Measurements from ENCODE around the gene NKAIN1.
"Not testable (repeated sequence)": the region's sequence is repeated elsewhere in the genome, so short reads cannot be mapped to it uniquely, and the experiment has no call there.

NKAIN1 gene

GRCh38 chr1:31196685-31197084, 43.0 kb downstream of the NKAIN1 start:
- no peak for DNase-seq (ENCODE audit: low read depth)

- DNase-seq (ENCODE audit: low read depth) = not testable (repeated sequence)
Measured at GRCh38 chr1:31195267-31195666, 44.4 kb downstream of the NKAIN1 start.

- DNase-seq (ENCODE audit: low read depth) = no peak
Measured at GRCh38 chr1:31193729-31194128, 46.0 kb downstream of the NKAIN1 start.

GRCh38 chr1:31191281-31191680, 48.4 kb downstream of the NKAIN1 start:
- DNase-seq (ENCODE audit: low read depth) = no peak

GRCh38 chr1:31189696-31190674, 49.7 kb downstream of the NKAIN1 start:
- no peak for DNase-seq (ENCODE audit: low read depth)

- DNase-seq (ENCODE audit: low read depth) = no peak
Measured at GRCh38 chr1:31183927-31184554, 55.6 kb downstream of the NKAIN1 start.

GRCh38 chr1:31183126-31183525, 56.6 kb downstream of the NKAIN1 start:
- DNase-seq (ENCODE audit: low read depth) = no peak

GRCh38 chr1:31182352-31182751, 57.3 kb downstream of the NKAIN1 start:
- peak; percentile 13 for DNase-seq (ENCODE audit: low read depth)

GRCh38 chr1:31181515-31182343, 58.0 kb downstream of the NKAIN1 start:
- no peak for DNase-seq (ENCODE audit: low read depth)

GRCh38 chr1:31180338-31180737, 59.3 kb downstream of the NKAIN1 start:
- DNase-seq (ENCODE audit: low read depth) = no peak

- DNase-seq (ENCODE audit: low read depth) = not testable (repeated sequence)
Measured at GRCh38 chr1:31176291-31176690, 63.4 kb downstream of the NKAIN1 start.

GRCh38 chr1:31170486-31170735, 69.3 kb downstream of the NKAIN1 start:
- no peak for DNase-seq (ENCODE audit: low read depth)

- no peak for DNase-seq (ENCODE audit: low read depth)
Measured at GRCh38 chr1:31166462-31166861, 73.2 kb downstream of the NKAIN1 start.

- no peak for DNase-seq (ENCODE audit: low read depth)
Measured at GRCh38 chr1:31164291-31164690, 75.4 kb downstream of the NKAIN1 start.

GRCh38 chr1:31163866-31164265, 75.8 kb downstream of the NKAIN1 start:
- DNase-seq (ENCODE audit: low read depth) = no peak

GRCh38 chr1:31161571-31161970, 78.1 kb downstream of the NKAIN1 start:
- DNase-seq (ENCODE audit: low read depth) = no peak

GRCh38 chr1:31159869-31160611, 79.6 kb downstream of the NKAIN1 start:
- DNase-seq (ENCODE audit: low read depth) = no peak

GRCh38 chr1:31159323-31159722, 80.4 kb downstream of the NKAIN1 start:
- no peak for DNase-seq (ENCODE audit: low read depth)

- peak; percentile 32 for DNase-seq (ENCODE audit: low read depth)
Measured at GRCh38 chr1:31155216-31155806, 84.4 kb downstream of the NKAIN1 start.

- DNase-seq (ENCODE audit: low read depth) = peak; percentile 56
Measured at GRCh38 chr1:31154632-31155215, 85.0 kb downstream of the NKAIN1 start.

- no peak for DNase-seq (ENCODE audit: low read depth)
Measured at GRCh38 chr1:31154000-31154631, 85.6 kb downstream of the NKAIN1 start.

All from activated T-helper 1 cell treated with Interleukin-2 at 50 U/mL for 16 hours (primary cell).